GM21825 (cell line): Measurements from ENCODE around the gene GPR39.

Experiments
- ATAC-seq: cut with Tn5 transposase; IDR thresholded peaks from one replicate; pipeline ENCODE4 v1.9.1; 2021; ENCODE audit warnings: mild to moderate bottlenecking, moderate library complexity; ENCODE audit not compliant: unreplicated experiment

The GPR39 gene

GRCh38 chr2:132407784-132408183, 8.8 kb upstream of the GPR39 start:
- ATAC-seq = no peak

GRCh38 chr2:132412021-132412420, 4.6 kb upstream of the GPR39 start:
- ATAC-seq = no peak

- ATAC-seq = no peak
Measured at GRCh38 chr2:132414081-132414480, 2.5 kb upstream of the GPR39 start.

DNA sequence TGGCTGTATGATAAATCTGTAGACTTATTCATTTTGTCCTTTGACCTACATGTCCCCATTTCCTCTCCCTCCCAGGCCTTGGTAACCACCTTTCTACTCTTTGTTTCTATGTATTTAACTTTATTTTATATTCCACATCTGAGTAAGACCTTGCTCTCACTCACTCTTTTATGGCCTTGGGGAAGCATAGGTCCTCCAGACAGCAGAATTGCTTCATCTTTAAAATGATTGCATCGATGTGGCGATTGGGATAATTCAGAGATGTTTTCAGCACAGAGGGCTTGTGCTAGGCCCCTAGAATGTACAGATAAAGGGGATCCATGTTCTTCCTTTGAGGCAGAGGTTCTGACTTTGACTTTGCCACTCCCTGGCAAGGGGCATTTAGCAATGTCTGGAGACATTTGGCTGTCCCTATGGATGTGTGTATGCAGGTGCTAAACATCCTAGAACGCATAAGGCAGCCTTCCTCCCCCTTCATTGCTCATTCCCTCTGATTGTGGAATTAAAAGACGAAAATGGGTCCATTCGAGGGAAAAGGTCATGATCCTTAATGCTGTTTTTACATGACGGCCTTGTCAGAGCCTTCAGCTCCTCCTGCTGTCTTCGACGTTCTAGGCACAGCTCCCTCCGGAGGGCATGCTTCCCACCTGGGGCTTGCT, 1.2 kb upstream of the GPR39 start:
- no peak for ATAC-seq

- ATAC-seq = no peak
Measured at GRCh38 chr2:132415915-132416722, 486 bp upstream of the GPR39 start.

- no peak for ATAC-seq
Measured at GRCh38 chr2:132417430-132418035, 928 bp downstream of the GPR39 start.

- no peak for ATAC-seq
Measured at GRCh38 chr2:132419235-132419634, 2.6 kb downstream of the GPR39 start.

DNA sequence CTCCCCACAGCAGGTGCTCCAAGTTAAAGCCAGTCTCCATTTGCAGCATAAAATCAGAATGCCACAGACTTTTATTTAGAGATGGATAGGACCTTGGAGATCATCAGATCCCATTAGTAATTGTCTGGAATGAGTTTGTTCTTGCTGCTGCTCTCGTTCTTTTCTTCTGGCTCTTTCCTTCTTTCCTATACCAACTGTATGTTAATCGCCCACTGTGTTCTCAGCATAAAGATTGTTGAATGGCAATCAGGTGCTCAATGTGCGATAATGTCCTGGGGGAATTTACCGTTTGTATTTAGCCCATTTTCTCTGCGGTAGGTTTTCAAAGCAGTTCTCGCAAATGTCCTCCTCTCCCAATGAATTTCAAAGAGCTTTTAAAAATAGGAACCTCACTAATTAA, 3.3 kb downstream of the GPR39 start:
- ATAC-seq = no peak

GRCh38 chr2:132420816-132421805, 4.5 kb downstream of the GPR39 start:
- ATAC-seq = no peak

- ATAC-seq = no peak
Measured at GRCh38 chr2:132422736-132423135, 6.1 kb downstream of the GPR39 start.

- ATAC-seq = no peak
Measured at GRCh38 chr2:132424526-132425121, 8.0 kb downstream of the GPR39 start.

- ATAC-seq = no peak
Measured at GRCh38 chr2:132426033-132426432, 9.4 kb downstream of the GPR39 start.

DNA sequence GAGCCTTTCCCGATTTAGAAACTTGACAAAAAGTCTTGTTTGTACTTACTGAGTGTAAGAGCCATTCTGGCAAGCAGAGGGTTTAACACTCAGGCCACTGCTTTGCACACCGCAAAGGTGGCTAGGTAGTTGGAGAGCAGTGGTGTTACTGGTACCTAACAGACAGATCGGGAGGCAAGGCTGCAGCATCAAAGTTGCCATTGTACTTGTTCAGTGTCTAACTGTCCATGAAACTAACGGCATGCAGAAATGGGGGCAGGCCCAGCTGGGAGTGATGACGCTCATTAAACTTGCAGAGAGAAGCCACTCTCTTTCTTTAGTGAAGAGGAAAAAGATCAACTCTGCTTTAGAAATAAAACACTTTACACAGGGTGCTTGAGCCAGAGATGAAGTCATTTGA, 10.1 kb downstream of the GPR39 start:
- no peak for ATAC-seq

DNA sequence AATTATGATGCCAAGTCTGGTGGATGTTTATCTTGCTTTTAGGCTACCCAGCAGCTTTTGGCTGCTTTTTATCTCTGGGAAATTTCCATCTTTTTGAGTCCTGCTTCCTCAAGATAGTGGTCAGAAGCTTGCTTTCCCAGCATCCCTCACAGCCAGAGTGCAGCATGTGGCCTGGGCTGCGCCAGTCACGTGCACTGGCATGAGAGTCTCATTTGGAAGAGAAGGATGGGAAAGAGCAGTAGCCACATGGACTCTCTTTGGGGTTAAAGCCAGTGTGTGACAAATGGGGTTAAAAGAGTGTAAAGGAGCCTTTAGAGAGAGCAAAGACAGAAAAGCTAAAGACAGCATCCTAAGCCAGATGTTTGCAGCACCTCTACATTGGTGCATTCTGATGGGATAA, 12.7 kb downstream of the GPR39 start:
- no peak for ATAC-seq

DNA sequence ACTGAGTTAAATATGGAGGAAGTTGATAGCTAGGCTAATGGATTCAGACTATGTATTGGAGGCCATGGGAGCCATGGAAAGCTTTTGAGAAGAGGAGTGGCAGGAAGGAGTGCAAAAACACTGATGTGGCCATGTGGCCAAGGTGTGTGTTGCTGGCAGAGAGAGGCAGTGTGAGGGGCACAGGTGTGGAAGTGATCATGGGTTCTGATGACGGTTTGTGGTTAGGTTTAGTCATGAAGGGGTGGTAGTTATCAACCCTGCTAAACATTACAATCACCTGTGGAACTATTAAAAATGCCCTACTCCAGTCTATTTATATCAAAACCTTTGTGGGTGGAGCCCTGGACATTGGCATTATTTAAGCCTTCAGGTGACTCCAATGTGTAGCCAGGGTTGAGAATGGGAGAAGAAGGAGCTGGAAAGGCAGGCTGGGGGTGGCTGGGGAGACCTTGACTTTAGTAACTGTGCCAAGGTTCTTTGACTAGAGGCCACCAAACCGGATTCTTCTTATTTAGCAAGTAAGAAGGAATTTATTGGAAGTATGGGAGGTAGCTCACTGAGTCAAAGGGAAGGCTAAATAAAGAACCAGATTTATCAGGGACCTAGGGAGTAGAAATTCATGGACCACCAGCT, 13.5 kb downstream of the GPR39 start:
- ATAC-seq = no peak

GRCh38 chr2:132430895-132431294, 14.3 kb downstream of the GPR39 start:
- no peak for ATAC-seq

DNA sequence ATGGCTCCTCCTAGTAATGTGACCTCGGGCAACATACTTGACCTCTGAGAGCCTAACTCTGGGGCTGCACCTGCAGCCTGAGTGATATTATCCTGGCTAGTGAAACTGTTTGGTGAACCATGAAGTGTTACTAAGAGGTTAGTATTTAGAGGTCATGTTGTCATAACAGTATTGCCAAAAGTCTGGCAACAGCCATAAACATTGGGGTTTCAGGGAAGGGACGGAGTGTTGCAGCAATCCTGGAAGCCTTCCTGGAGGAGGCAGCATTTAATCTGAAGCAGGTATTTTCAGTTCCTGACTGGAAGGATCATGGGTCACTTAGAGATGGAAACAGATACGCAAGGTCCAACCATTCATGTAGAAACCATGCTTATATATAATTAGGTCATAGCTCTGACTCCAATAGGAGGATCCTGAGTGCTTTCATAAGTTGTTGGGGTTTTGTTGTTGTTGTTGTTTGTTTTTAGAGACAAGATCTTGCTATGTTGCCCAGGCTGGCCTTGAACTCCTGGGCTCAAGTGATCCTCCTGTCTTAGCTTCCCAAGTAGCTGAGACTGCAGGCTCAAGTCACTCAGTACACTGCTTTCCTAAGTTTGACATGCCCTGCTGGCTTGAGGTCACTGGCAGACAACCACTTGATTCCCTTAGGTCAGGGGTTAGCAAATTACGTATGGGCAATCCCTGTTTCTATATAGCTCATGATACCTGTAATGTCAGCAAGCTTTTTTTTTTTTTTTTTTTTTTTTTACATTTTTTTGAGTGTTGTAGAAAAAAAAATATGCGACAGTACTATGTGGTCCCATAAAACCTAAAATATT, 21.5 kb downstream of the GPR39 start:
- no peak for ATAC-seq

GRCh38 chr2:132438691-132439090, 22.1 kb downstream of the GPR39 start:
- no peak for ATAC-seq

DNA sequence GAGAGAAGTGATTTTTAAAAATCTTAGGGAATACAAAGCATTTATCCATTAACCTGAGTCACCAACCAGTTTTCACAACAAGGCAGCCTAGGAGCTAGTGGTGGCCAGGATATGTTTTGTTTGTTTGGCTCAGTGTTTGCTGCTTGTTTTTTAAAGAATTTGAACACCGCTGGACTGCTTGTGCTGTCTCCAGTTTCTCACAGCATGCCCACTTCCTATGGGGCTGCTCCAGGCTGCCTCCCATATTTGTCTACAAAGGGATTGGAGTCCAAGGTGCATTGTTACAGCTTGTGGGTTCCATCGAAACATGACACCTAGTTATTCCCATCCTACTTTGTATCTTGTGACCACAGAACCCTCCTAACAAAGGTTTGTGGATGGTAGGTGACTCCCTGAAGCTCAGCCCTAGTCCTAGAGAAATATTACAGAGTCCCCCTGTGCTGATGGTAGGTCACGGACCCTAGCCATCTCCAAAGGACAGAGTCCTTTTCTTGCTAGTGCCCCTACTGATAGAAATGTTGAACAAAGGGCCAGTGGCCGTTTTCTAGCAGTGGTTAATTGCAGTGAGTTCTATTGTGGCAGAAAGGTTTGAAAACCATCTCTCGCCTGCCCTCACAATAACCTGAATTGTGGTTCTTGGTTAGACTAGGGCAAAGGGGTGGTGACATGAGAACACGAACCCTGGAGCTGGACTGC, 23.2 kb downstream of the GPR39 start:
- ATAC-seq = no peak
